SK-N-MC (cell line): ENCODE data around the gene OR6C2.

Source experiments
- EZH2 ChIP-seq: fragments of 200-600 bp; sonication (generic); IDR thresholded peaks from one replicate; pipeline ENCODE4 v1.6.1; 2017; ENCODE audit warnings: antibody characterized with exemption
- POLR2AphosphoS5 ChIP-seq: IDR thresholded peaks from 2 replicates; pipeline ENCODE4 v1.6.1; 2012; ENCODE audit warnings: mild to moderate bottlenecking, low read depth, low read length, borderline replicate concordance

- no peak for TF ChIP-seq POLR2AphosphoS5
- TF ChIP-seq EZH2: no peak
Observed at GRCh38 chr12:55448825-55449224, 4.9 kb downstream of the OR6C2 start.
